GM11168 (cell line): ENCODE results near the gene DGKB.

Experiments
- in situ Hi-C: fragments of 300-500 bp; cut with MboI; formaldehyde crosslinking; loops from one replicate; pipeline ENCODE4 v1.12.0; 2022; ENCODE audit warnings: low sequenced_read_pairs; ENCODE audit not compliant: unreplicated experiment

DGKB gene

GRCh38 chr7:14766747-14767146 is 135.8 kb downstream of the DGKB start:
- in situ Hi-C loops, result no loop called here

GRCh38 chr7:14765731-14766130 is 136.8 kb downstream of the DGKB start:
- in situ Hi-C loops, result no loop called here

GRCh38 chr7:14762561-14762960 is 140.0 kb downstream of the DGKB start:
- in situ Hi-C loops, result no loop called here

GRCh38 chr7:14761510-14762296 is 140.8 kb downstream of the DGKB start:
- in situ Hi-C loops, result no loop called here

- in situ Hi-C loops, result no loop called here
Measured at GRCh38 chr7:14760730-14761478, 141.6 kb downstream of the DGKB start.

GRCh38 chr7:14759785-14760184 is 142.8 kb downstream of the DGKB start:
- in situ Hi-C loops, result no loop called here

GRCh38 chr7:14754631-14755030 is 147.9 kb downstream of the DGKB start:
- in situ Hi-C loops, result no loop called here

- in situ Hi-C loops, result no loop called here
Measured at GRCh38 chr7:14752301-14752700, 150.2 kb downstream of the DGKB start.

- in situ Hi-C loops, result no loop called here
Measured at GRCh38 chr7:14751461-14751860, 151.1 kb downstream of the DGKB start.

- in situ Hi-C loops, result no loop called here
Measured at GRCh38 chr7:14748461-14748860, 154.1 kb downstream of the DGKB start.

GRCh38 chr7:14747701-14748100 is 154.8 kb downstream of the DGKB start:
- in situ Hi-C loops, result no loop called here

GRCh38 chr7:14745076-14745475 is 157.5 kb downstream of the DGKB start:
- in situ Hi-C loops, result no loop called here

- in situ Hi-C loops, result no loop called here
Measured at GRCh38 chr7:14740606-14741005, 161.9 kb downstream of the DGKB start.

GRCh38 chr7:14739841-14740185 is 162.7 kb downstream of the DGKB start:
- in situ Hi-C loops, result no loop called here

- in situ Hi-C loops, result no loop called here
Measured at GRCh38 chr7:14739168-14739840, 163.2 kb downstream of the DGKB start.

- in situ Hi-C loops, result no loop called here
Measured at GRCh38 chr7:14738086-14738485, 164.5 kb downstream of the DGKB start.

GRCh38 chr7:14734839-14735321 is 167.7 kb downstream of the DGKB start:
- in situ Hi-C loops, result no loop called here

- in situ Hi-C loops, result no loop called here
Measured at GRCh38 chr7:14720785-14721184, 181.8 kb downstream of the DGKB start.

GRCh38 chr7:14717816-14718215 is 184.7 kb downstream of the DGKB start:
- in situ Hi-C loops, result loop anchor here (10.0 kb wide), 1 partner anchor 297 kb away; no protein-coding TSS in a partner anchor

GRCh38 chr7:14717169-14717568 is 185.4 kb downstream of the DGKB start:
- in situ Hi-C loops, result loop anchor here (10.0 kb wide), 1 partner anchor 298 kb away; no protein-coding TSS in a partner anchor
